Erythroblast (primary cell): Measurements from ENCODE around the gene MAPT.

ENCODE experiments used
- GATA1 ChIP-seq: IDR thresholded peaks from 2 replicates; pipeline ENCODE4 v1.6.1; 2011; ENCODE audit warnings: low read depth, mild to moderate bottlenecking, control low read depth, low read length, moderate library complexity
- POLR2A ChIP-seq: IDR thresholded peaks from 2 replicates; pipeline ENCODE4 v1.6.1; 2011; ENCODE audit warnings: mild to moderate bottlenecking, low read length

DNA sequence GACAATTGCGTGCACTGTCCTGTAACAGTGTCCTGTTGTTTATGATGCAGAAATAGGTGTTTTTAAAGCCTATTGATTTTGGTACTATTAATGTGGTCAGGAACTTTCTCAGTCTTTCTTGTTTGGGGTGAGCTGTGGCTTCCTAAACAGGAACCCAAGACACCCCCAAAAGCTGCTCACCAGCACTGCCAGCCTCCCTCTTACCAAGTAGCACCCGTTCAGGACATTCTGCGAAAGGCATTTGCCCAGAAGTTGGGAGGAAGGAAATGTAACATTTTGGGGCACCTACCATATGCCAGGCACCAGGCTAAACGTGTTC, 83.1 kb downstream of the MAPT start:
- no peak for TF ChIP-seq GATA1
- TF ChIP-seq POLR2A = no peak
